Esophagus squamous epithelium (tissue), 5 donors: Measurements from ENCODE around the gene MAT1A. TPM values are rescaled to one million over a fixed set of nuclear protein-coding genes. Genes with fewer than 3 reads are reported as not detected.

ENCODE experiments used
- DNase-seq: peaks from one replicate; lab custom pipeline; 2025; lab: John Stamatoyannopoulos, UW
- H3K27ac ChIP-seq, 4 donors: fragments of 200-600 bp; sonication (generic); one replicate each; pipeline ENCODE4 v1.5.1; 2016 to 2019; ENCODE audit warnings: mild to moderate bottlenecking in 1 of 4
- H3K27me3 ChIP-seq, 4 donors: fragments of 200-600 bp; sonication (generic); 1 replicate in 3 of 4; 2 replicates in 1 of 4; pipeline versions ENCODE4 v1.5.1 to v1.6.0; 2017 to 2021; ENCODE audit warnings: antibody characterized with exemption in 1 of 4
- H3K36me3 ChIP-seq, 3 donors: fragments of 200-600 bp; sonication (generic); one replicate each; pipeline ENCODE4 v1.5.1; 2016 to 2019
- H3K4me1 ChIP-seq, 3 donors: fragments of 200-600 bp; sonication (generic); one replicate each; pipeline ENCODE4 v1.5.1; 2017 to 2019
- H3K4me3 ChIP-seq, 4 donors: fragments of 200-600 bp; sonication (generic); 1 replicate in 3 of 4; 2 replicates in 1 of 4; pipeline ENCODE4 v1.5.1; 2016 to 2019; ENCODE audit warnings: mild to moderate bottlenecking in 2 of 4, moderate library complexity in 1 of 4
- H3K9me3 ChIP-seq, 3 donors: fragments of 200-600 bp; sonication (generic); one replicate each; pipeline ENCODE4 v1.5.1; 2016 to 2019
- POLR2A ChIP-seq, 4 donors: fragments of 450-650 bp; IDR thresholded peaks; one replicate each; pipeline ENCODE4 v1.6.1; 2017; ENCODE audit warnings: antibody characterized with exemption in 4 of 4, mild to moderate bottlenecking in 4 of 4, moderate library complexity in 3 of 4
- WGBS, 2 donors: methylation state at CpG; one replicate each; pipeline ENCODE4 v1.1.5; 2018; 5-methylcytosine and 5-hydroxymethylcytosine counted together
- intact Hi-C: fragments of 100-400 bp; cut with DNase I; formaldehyde crosslinking; loops from one replicate; pipeline ENCODE4 v1.15.0; 2022
- total RNA-seq, 4 donors: library from RNA; depleted of rRNA; stranded (reverse); fragments of >200 nt; gene quantifications; one replicate each; pipeline ENCODE4 v1.1.0, GENCODE V29; 2016
- TF ChIP-seq, protein P1 (sequence below), 6 experiments: fragments of 450-650 bp in 4 of 6; fragments of 200-600 bp in 2 of 6; sonication (generic) in 2 of 6; IDR thresholded peaks; one replicate each; pipeline ENCODE4 v1.5.1; 2016 to 2019; ENCODE audit warnings: antibody characterized with exemption in 6 of 6, mild to moderate bottlenecking in 4 of 6, moderate library complexity in 4 of 6
- donor health status: DM: yes; HTN: yes; CAD: no.

MAT1A gene
- total RNA-seq, 4 donors from 2014 or later = 0.09 to 2.3 (median 0.55) TPM

- no peaks in the 10 kb centered on the region for H3K36me3 ChIP-seq
- H3K27me3 ChIP-seq = no peaks in the 10 kb centered on the region
- no peaks in the 10 kb centered on the region for H3K4me1 ChIP-seq
- no peak overlapping the region for H3K27ac ChIP-seq
- no peak for DNase-seq
- no peak overlapping the region for H3K4me3 ChIP-seq
- TF ChIP-seq, protein P1, sequence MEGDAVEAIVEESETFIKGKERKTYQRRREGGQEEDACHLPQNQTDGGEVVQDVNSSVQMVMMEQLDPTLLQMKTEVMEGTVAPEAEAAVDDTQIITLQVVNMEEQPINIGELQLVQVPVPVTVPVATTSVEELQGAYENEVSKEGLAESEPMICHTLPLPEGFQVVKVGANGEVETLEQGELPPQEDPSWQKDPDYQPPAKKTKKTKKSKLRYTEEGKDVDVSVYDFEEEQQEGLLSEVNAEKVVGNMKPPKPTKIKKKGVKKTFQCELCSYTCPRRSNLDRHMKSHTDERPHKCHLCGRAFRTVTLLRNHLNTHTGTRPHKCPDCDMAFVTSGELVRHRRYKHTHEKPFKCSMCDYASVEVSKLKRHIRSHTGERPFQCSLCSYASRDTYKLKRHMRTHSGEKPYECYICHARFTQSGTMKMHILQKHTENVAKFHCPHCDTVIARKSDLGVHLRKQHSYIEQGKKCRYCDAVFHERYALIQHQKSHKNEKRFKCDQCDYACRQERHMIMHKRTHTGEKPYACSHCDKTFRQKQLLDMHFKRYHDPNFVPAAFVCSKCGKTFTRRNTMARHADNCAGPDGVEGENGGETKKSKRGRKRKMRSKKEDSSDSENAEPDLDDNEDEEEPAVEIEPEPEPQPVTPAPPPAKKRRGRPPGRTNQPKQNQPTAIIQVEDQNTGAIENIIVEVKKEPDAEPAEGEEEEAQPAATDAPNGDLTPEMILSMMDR (IDR thresholded peaks at IDR 0.05) = no peak
- no peak for TF ChIP-seq POLR2A (IDR thresholded peaks at IDR 0.05)
- intact Hi-C loops = no loop called here
- no peaks in the 10 kb centered on the region for H3K9me3 ChIP-seq
- 75 to 81% methylated on average over 5 to 7 of the region's 7 CpGs for WGBS, 2 donors
Measured at GRCh38 chr10:80270887-80271286, 18.6 kb downstream of the MAT1A start.

DNA sequence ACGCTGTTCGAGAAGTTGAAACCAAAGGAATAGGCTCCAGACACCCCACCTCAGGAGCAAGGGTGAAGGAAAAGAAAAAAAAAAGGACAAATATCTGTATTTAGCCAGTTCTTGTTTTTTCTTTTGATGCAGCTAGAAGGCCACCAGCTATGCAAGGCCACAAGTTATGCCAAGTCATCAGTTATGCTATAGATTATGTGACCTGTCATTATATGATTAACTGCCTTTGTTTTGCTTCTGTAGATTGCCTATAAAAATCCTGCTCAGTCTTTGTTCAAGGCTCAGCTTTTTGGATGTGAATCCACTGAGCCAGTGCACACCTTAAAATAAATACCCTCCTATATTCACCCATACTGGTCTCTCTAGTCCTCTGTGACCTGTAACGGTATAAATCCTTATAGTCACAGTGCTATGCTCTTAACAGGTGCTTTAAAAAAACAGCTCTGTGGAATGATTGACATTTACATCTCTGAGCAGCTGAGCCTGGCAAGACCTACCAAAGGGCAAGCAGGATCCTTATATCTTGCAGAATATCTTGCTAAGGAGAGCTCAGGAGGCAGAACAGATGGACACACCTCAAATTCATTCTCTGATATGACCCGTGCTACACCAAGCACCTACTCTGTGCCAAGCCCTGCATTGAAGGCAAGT, 20.4 kb downstream of the MAT1A start:
- H3K27ac ChIP-seq = no peak overlapping the region
- no peak overlapping the region for H3K4me3 ChIP-seq
- no peaks in the 10 kb centered on the region for H3K4me1 ChIP-seq
- no peak for TF ChIP-seq POLR2A (IDR thresholded peaks at IDR 0.05)
- TF ChIP-seq, protein P1 (IDR thresholded peaks at IDR 0.05) = no peak
- 67 to 70% methylated on average over 4 of the region's 4 CpGs for WGBS, 2 donors
- H3K27me3 ChIP-seq = peaks cover 0 to 6% (median 0%) of the 10 kb centered on the region in 4 donors
- H3K36me3 ChIP-seq = no peaks in the 10 kb centered on the region
- H3K9me3 ChIP-seq = no peaks in the 10 kb centered on the region
- intact Hi-C loops = no loop called here
- DNase-seq = no peak

DNA sequence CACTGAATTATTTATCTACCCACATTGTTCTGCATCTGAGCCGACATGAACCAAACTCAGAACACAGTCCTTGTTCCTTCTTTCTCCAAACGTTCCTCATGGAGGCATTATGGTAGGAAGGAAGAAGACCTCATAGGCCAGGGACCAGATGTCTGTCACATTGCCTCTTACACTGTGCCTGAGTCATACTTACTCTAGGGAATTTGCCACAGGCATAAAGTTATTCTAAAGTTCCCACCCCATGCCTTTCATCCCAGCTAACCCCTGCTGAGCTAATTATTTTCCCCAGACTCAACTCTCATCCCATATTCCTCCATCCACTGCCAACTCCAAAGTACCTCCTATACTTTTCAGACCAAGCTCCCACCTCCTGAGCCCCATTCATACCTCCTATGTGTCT, 21.2 kb downstream of the MAT1A start:
- intact Hi-C loops = no loop called here

GRCh38 chr10:80266513-80266863, 23.0 kb downstream of the MAT1A start:
- no peak for DNase-seq
- Histone ChIP-seq H3K9me3 (no peaks in the 10 kb centered on the region), H3K27me3 (peaks cover 0 to 6% (median 0%) of the 10 kb centered on the region in 4 donors), H3K4me3 (no peak overlapping the region), H3K27ac (no peak overlapping the region), H3K36me3 (no peaks in the 10 kb centered on the region), H3K4me1 (no peaks in the 10 kb centered on the region)
- intact Hi-C loops = no loop called here
- TF ChIP-seq, protein P1 (IDR thresholded peaks at IDR 0.05) = no peak
- no peak for TF ChIP-seq POLR2A (IDR thresholded peaks at IDR 0.05)
- 70 to 85% methylated on average over 4 of the region's 4 CpGs for WGBS, 2 donors

More for the DNA sequence above, 21.2 kb downstream of the MAT1A start:
- Histone ChIP-seq H3K9me3 (no peaks in the 10 kb centered on the region), H3K4me3 (no peak overlapping the region), H3K27ac (no peak overlapping the region), H3K36me3 (no peaks in the 10 kb centered on the region), H3K27me3 (peaks cover 0 to 6% (median 0%) of the 10 kb centered on the region in 4 donors), H3K4me1 (no peaks in the 10 kb centered on the region)
- no peak for DNase-seq
- 63 to 70% methylated on average over 2 of the region's 2 CpGs for WGBS, 2 donors
- TF ChIP-seq, protein P1 (IDR thresholded peaks at IDR 0.05) = no peak
- TF ChIP-seq POLR2A (IDR thresholded peaks at IDR 0.05) = no peak

- no peak for TF ChIP-seq POLR2A (IDR thresholded peaks at IDR 0.05)
- TF ChIP-seq, protein P1 (IDR thresholded peaks at IDR 0.05) = no peak
- no peak overlapping the region for H3K4me3 ChIP-seq
- H3K4me1 ChIP-seq = no peaks in the 10 kb centered on the region
- DNase-seq = no peak
- intact Hi-C loops = no loop called here
- no peak overlapping the region for H3K27ac ChIP-seq
- no peaks in the 10 kb centered on the region for H3K9me3 ChIP-seq
- WGBS, 2 donors = 60 to 88% methylated on average over 3 to 10 of the region's 15 CpGs
- H3K36me3 ChIP-seq = no peaks in the 10 kb centered on the region
- H3K27me3 ChIP-seq = peaks cover 0 to 6% (median 0%) of the 10 kb centered on the region in 4 donors
Measured at GRCh38 chr10:80265740-80266512, 23.5 kb downstream of the MAT1A start.
